HTERT RPE-1 (cell line): Measurements from ENCODE around the gene TRMT44.

Experiments
- in situ Hi-C: fragments of 300-500 bp; cut with MboI; formaldehyde crosslinking; loops from 4 replicates; pipeline ENCODE4 v1.14.3; 2020; ENCODE audit warnings: low sequenced_read_pairs

Gene TRMT44

GRCh38 chr4:8525383-8526120 lies 85.0 kb downstream of the TRMT44 start:
- in situ Hi-C loops = no loop called here
